ENCODE data around the gene KANK3.
A peak's percentile ranks its signal among the peaks of the same experiment; 100 is the strongest.
"Not testable (repeated sequence)": the region's sequence is repeated elsewhere in the genome, so short reads cannot be mapped to it uniquely, and the experiment has no call there.

Gene KANK3

DNA sequence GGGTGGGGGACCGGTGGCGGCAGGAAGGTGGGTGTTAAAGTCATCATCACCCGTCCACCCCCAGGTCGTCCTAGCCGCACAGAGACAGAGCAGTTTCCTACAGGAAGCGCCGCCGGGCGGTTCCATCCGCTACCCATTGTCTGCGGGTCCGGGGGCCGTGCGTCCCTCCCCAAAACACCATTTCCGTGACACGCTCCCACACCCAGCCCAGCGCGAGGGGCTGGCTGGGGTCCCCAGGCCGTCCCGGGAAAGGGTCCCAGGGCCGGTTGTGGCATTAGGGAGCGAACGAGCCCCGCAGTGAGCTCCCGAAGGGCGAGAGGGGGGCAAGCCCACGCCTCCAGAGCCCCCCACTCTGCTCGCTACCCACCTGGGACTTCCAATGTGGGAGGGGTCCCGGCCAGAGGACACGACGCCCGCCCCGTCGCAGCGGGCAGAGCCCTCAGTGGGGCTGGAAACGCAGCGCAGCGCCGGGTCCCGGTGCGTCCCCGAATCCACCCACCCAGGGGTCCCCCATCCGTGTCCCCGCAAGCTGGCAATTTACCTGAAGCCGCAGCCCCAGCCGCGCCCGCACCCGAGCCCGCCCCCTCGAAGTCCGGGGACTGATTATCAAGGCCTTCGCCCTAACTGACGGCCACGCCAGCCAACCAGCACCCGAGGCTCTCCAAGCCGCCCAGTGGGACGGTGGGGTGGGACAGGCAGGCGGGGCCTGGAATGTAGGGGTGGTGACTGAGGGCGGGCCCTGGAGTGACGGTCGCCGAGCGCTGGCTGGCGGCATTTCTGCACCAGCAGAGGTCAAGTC is at the start of gene KANK3:
TSS of gene KANK3 (minus strand) at position 579 of the 799 bp plus-strand sequence. CDS start 5,434 bp downstream, outside the sequence.
- peak; percentile 66 for DNase-seq

DNA sequence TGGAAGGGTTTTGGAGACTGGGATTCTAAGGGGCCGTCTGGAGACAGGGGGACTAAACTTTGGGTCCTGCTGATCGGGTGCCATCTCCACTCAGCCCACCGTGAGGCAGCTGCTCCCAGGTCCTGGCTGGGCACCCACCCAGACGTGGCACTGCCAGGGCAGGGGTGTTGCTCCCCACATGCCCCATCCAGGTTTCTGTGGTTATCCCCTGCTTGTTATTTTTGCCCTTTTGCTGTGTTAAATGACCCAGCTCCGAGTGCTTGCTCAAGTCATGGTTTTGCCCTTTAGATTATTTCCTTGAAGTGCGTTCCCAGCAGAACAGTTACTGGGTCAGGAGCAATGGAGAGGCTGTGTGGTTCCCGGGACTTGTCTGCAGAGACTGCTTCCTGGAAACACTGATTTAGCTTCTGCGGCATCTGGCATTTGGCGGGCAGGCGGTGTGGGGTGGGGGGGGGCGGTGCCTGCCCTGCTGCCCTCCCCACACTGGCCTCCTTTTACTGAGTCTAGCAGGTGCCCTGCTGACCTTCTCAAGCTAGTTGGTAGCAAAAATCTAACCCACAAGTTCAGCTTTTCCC is 49.0 kb upstream of the KANK3 start:
- DNase-seq: no peak

DNA sequence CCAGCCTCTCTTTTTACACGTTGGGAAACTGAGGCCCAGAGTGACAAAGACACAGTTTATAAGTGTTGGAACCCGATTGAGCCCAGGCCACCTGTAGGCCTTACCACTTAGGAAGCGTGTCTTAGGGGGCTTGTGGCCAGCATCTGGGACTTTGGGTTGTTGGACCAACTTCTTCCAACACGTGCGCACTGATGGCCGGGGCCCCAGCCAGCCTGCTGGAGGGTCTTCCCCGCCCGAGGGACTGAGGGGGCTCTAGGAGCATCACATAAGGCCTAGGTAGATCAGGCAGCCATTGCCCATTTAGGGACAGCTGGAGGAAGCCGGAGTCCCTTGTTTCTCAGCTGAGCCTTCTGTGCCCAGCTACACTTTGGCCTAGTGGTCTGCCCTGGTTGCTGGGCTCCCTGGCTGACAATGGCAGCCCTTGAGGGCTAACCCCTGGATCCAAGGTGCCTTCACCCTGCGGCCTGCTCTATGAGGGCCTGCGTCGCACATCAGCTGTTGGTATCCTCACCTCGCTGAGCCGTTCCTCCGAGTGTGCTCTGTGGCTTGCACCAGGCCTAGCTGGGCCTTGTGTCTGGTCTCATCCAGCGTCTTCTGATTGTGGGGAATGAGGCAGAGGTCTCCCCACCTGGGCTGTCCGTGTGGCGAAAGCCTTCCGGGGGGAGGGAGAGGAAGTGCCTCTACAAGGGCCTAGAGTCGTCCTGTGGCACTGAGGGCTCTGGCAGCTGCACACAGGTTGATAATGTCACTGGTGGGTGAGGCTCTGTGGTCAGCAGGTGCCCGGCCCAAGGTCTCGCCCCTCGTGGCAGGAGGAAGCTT is 48.3 kb upstream of the KANK3 start:
- no peak for DNase-seq

DNA sequence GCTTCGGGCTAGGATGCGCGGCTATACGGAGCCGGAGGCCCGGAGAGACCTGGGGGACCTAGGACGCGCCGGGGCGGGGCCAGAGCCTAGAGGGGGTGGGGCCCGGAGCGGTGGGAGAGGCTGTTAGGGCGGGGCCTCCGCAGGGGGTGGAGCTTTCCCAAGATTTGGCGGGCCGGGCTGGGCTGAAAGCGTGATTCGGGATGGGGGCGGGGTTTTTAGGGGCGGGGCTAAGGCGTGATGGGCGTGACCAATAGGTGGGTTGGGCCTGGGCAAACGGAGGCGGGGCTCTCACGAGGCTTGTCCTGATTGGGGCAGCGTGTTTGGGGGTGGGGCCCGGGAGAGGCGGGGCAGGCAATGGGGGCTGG is 47.5 kb upstream of the KANK3 start:
- peak; percentile 79 for DNase-seq

DNA sequence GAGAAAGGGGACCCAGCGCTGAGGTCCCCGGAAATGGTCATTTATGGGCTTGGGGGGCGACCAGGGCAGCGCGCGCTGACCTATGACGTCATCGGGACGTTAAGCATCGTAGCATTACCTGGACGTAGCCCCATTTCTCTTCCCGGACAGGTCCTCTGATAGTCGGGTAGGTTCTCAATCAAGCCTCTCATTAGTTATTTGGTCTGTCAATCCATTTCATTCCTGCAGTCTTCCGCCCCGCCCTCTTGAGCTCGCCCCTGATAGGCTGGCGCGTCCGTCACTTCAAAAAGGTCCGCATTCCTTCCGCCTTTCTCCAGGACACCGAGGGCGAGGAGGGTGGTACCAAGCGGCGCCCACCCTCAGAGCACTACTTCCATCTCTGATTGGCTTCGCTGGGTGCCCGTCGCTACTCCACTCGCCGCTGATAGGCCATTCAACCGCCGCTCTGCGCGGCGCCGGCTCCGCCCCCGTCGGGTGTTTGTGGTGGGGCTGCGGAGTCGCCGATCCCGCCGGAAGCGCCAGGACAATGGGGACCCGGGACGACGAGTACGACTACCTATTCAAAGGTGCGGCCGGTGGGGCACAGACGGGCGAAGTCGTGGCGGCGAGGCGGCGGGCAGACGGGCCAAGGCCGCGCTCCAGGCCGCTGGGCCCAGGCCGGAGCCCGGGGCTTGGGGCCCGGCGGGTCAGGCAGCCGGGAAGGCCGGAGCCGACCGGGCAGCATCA is 47.0 kb upstream of the KANK3 start, which contains the start of gene RAB11B:
TSS of gene RAB11B (plus strand) at position 470 of the 726 bp plus-strand sequence. CDS start at position 527, 57 bp downstream.
- peak; percentile 97 for DNase-seq

DNA sequence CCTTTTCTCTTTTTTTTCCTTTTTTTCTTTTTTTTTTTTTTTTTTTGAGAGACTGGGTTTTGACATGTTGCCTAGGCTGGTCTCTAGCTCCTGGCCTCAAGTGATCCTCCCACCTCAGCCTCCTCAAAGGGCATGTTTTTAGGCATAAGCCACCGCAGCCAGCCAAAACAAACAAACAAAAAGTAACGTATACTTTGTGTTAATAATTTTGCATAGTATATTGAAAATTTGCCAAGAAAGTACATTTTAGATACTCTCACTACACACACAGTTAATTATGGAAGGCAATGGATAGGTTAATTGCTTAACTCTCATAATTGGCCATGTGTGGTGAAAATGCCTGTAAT is 45.5 kb upstream of the KANK3 start:
- no peak for DNase-seq

DNA sequence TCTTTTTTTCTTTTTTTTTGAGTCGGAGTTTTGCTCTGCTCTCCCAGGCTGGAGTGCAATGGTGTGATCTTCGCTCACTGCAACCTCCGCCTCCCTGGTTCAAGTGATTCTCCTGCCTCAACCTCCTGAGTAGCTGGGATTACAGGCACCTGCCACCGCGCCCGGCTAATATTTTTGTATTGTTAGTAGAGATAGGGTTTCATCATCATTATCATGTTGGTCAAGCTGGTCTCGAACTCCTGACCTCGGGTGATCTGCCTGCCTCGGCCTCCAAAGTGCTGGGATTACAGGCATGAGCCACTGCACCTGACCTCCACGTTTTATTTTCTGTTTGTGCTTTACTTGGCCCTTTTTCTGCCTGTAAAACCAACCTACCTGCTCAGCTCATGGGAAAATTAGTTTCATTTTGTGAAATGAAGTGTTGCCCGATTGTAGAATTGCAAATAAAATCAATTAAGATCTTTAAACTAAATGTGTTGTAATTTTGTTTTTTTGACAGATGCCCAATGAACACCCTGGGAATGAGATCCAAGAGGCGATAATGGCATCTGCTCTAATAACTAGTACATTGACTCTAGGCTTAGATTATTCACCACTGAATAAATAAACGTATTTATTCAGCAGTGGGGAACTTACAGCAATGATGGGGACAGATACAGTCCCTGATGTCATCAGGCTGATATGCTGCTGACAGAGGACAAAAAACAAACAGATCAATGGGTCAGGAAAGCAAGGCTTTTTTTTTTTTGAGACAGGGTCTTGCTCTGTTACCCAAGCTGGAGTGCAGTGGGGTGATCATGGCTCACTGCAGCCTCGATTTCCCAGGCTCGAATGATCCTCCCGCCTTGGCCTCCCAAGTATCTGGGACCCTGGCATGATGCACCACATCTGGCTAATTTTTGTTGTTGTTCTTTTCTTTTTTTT is 44.9 kb upstream of the KANK3 start:
- no peak for DNase-seq

DNA sequence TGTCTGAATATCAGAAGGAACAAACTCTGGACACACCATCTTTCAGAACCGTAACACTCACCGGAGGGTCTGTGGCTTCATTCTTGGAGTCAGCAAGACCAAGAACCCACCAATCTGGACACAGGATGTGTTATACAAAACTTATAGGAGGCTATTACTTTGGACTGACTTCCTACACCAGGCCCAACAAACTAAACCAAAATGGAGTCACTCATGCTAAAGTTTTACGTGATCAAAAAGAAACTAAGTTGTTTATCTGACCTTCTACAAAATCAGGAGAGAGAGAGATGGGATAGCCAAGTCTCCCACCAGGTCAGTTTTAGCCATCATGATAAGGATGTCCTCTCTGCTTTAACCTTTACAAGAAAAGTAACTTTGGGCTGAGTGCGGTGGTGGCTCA is 43.9 kb upstream of the KANK3 start:
- DNase-seq: no peak

DNA sequence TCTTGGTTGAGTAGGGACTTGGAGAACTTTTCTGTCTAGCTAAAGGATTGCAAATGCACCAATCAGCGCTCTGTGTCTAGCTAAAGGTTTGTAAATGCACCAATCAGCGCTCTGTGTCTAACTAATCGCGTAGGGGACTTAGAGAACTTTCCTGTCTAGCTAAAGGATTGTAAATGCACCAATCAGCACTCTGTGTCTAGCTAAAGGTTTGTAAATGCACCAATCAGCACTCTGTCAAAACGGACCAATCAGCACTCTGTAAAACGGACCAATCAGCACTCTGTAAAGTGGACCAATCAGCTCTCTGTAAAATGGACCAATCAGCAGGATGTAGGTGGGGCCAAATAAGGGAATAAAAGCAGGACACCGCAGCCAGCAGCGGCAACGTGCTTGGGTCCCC is 43.4 kb upstream of the KANK3 start:
- DNase-seq: not testable (repeated sequence)

DNA sequence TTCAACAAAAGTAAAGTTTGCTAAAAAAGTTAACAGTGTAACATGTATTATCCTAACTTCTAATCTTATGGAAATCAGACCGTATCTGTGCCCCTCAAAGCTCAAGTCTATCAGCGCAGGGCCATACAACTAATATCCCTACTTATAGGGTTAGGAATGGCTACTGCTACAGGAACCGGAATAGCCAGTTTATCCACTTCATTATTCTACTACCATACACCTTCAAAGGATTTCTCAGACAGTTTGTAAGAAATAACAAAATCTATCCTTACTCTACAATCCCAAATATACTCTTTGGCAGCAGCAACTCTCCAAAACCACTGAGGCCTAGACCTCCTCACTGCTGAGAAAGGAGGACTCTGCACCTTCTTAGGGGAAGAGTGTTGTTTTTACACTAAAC is 42.5 kb upstream of the KANK3 start:
- DNase-seq: not testable (repeated sequence)

DNA sequence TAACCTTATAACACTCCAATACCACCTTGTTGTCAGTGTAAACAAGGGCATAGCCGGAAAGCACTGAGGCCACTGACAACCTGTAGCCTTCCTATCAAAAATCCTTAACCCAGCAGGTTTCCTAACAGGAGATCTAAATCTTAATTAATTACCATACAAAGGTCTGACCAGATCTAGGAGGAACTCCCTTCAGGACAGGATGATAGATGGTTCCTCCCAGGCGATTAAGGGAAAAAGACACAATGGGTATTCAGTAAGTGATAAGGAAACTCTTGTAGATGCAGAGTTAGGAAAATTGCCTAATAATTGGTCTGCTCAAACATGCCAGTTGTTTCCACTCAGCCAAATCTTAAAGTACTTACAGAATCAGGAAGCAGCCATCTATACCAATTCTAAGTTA is 42.0 kb upstream of the KANK3 start:
- DNase-seq: not testable (repeated sequence)

DNA sequence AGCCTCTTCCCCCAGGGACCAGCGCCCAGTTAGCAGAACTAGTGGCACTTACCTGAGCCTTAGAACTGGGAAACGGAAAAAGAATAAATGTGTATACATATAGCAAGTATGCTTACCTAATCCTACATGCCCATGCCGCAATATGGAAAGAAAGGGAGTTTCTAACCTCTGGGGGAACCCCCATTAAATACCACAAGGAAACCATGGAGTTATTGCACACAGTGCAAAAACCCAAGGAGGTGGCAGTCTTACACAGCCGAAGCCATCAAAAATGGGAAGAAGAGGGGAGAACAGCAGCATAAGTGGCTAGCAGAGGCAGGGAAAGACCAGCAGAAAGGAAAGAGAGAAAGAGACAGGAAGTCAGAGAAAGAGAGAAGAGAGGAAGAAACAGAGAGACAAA is 41.5 kb upstream of the KANK3 start:
- not testable (repeated sequence) for DNase-seq

DNA sequence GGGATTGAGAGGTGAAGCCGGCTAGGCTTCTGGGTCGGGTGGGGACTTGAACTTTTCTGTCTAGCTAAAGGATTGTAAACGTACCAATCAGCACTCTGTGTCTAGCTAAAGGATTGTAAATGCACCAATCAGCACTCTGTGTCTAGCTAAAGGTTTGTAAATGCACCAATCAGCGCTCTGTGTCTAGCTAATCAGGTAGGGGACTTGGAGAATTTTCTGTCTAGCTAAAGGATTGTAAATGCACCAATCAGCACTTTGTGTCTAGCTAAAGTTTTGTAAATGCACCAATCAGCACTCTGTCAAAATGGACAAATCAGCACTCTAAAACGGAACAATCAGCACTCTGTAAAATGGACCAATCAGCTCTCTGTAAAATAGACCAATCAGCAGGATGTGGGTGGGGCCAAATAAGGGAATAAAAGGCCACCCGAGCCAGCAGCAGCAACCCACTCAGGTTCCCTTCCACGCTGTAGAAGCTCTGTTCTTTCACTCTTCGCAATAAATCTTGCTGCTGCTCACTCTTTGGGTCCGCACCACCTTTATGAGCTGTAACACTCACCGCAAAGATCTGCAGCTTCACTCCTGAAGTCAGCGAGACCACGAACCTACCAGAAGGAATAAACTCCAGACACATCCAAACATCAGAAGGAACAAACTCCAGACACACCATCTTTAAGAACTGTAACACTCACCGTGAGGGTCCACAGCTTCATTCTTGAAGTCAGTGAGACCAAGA is 36.3 kb upstream of the KANK3 start:
- not testable (repeated sequence) for DNase-seq

DNA sequence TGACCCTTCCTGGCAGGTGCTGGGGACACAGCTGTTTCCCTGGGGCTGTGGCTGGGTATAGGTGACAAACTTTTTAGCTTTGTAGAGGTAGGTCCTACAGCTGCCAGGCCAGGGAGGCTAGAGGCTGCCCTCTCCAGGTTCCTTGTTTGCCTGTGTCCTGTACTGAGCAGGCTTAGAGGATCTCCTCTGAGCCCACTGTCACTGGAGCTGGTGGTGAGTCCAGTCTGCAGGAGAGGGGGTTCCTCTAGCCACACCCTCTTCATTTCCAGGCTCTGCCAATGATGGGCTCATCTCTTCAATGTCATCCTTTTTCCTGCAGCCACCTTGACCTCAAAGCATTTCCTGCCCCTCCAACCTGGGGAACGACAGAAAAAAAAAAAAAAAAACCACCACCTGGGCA is 34.5 kb upstream of the KANK3 start:
- no peak for DNase-seq

DNA sequence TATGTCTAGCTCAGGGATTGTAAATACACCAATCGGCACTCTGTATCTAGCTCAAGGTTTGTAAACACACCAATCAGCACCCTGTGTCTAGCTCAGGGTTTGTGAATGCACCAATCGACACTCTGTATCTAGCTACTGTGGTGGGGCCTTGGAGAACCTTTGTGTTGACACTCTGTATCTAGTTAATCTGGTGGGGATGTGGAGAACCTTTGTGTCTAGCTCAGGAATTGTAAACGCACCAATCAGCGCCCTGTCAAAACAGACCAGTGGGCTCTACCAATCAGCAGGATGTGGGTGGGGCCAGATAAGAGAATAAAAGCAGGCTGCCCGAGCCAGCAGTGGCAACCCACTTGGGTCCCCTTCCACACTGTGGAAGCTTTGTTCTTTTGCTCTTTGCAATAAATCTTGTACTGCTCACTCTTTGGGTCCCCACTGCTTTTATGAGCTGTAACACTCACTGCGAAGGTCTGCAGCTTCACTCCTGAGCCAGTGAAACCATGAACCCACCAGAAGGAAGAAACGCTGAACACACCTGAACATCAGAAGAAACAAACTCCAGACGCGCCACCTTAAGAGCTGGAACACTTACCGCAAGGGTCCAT is 33.4 kb upstream of the KANK3 start:
- DNase-seq: not testable (repeated sequence)

DNA sequence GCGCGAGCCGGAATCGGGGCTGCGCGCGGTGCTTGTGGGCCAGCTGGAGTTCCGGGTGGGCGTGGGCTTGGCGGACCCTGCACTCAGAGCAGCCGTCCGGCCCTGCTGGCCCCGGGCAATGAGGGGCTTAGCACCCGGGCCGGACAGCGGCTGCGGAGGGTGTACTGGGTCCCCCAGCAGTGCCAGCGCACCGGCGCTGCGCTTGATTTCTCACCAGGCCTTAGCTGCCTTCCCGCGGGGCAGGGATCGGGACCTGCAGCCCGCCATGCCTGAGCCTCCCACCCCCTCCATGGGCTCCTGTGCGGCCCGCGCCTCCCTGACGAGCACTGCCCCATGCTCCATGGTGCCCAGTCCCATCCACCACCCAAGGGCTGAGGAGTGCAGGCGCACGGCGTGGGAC is 32.7 kb upstream of the KANK3 start:
- not testable (repeated sequence) for DNase-seq

DNA sequence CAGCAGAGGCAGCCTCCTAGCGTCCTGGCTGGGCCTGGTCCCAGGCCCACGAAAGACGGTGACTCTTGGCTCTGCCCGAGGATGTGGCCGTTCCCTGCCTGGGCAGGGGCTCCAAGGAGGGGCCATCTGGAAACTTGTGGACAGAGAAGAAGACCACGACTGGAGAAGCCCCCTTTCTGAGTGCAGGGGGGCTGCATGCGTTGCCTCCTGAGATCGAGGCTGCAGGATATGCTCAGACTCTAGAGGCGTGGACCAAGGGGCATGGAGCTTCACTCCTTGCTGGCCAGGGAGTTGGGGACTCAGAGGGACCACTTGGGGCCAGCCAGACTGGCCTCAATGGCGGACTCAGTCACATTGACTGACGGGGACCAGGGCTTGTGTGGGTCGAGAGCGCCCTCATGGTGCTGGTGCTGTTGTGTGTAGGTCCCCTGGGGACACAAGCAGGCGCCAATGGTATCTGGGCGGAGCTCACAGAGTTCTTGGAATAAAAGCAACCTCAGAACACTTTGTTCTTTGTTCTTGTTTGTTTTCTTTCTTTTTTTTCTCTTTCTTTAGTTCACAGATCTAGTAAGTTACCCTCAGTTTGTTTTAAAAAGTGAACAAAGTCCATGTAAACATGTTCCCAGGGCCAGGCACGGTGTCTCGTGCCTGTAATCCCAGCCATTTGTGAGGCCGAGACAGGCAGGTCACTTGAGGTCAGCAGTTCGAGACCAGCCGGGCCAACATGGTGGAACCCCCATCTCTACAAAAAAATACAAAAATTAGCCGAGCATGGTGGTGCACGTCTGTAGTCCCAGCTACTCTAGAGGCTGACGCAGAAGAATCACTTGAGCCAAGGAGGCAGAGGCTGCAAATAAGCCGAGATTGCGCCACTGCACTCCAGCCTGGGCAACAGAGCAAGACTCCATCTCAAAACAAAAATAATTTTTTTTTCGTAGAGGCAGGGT is 31.1 kb upstream of the KANK3 start:
- DNase-seq: no peak

DNA sequence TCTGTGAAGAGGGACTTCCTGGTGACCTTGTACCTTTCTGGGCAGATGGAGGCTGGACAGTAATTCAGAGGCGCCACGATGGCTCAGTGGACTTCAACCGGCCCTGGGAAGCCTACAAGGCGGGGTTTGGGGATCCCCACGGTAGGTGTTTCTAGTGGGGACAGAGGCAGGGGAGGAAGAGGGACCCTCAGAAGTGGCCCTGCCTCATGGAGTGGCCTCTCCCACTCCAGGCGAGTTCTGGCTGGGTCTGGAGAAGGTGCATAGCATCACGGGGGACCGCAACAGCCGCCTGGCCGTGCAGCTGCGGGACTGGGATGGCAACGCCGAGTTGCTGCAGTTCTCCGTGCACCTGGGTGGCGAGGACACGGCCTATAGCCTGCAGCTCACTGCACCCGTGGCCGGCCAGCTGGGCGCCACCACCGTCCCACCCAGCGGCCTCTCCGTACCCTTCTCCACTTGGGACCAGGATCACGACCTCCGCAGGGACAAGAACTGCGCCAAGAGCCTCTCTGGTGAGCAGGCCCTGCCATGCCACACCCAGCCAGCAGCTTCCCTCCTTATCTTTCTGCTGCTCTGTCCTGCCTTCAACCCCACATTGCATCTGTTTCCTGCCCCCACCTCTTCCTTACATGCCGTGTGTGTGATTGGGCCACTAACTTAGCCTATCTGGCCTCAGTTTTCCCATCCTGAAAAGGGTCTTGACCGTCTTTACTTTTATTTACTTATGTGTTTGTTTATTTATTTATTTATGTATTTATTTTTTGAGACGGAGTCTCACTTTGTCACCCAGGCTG is 28.1 kb upstream of the KANK3 start:
- no peak for DNase-seq
